H1 (cell line): ENCODE measurements around the gene RAPGEF1.

Experiments
- EZH2 ChIP-seq: fragments of 200-600 bp; sonication (generic); IDR thresholded peaks from 2 replicates; pipeline ENCODE4 v1.7.1; 2012; ENCODE audit warnings: low read depth, mild to moderate bottlenecking, moderate library complexity, low read length, inconsistent platforms; ENCODE audit not compliant: severe bottlenecking
- JUN ChIP-seq: IDR thresholded peaks from 2 replicates; pipeline ENCODE4 v1.6.1; 2011; ENCODE audit warnings: low read depth, mild to moderate bottlenecking, improper control_type of control experiment, low read length
- POLR2AphosphoS5 ChIP-seq: IDR thresholded peaks from 2 replicates; pipeline ENCODE4 v1.6.1; 2011; ENCODE audit warnings: low read depth, low read length
- POU5F1 ChIP-seq: IDR thresholded peaks from 2 replicates; pipeline ENCODE4 v1.6.1; 2011; ENCODE audit warnings: low read depth, mild to moderate bottlenecking, low read length, moderate library complexity
- RBBP5 ChIP-seq: IDR thresholded peaks from 2 replicates; pipeline ENCODE4 v1.7.1; 2012; ENCODE audit warnings: low read depth, mild to moderate bottlenecking, inconsistent platforms, low read length, moderate library complexity, borderline replicate concordance
- TAF1 ChIP-seq: IDR thresholded peaks from 2 replicates; pipeline ENCODE4 v1.6.1; 2011; ENCODE audit warnings: mild to moderate bottlenecking, low read depth, low read length
- TCF12 ChIP-seq: IDR thresholded peaks from 2 replicates; pipeline ENCODE4 v1.6.1; 2011; ENCODE audit warnings: low read depth, mild to moderate bottlenecking, low read length
- USF2 ChIP-seq: IDR thresholded peaks from 2 replicates; pipeline ENCODE4 v1.6.1; 2011; ENCODE audit warnings: low read length, improper control_type of control experiment
- TF ChIP-seq, protein P1 (sequence below): fragments of 300-600 bp; sonication (generic); IDR thresholded peaks from 2 replicates; pipeline ENCODE4 v1.7.1; 2012; ENCODE audit warnings: low read length, moderate library complexity, mild to moderate bottlenecking, inconsistent platforms; ENCODE audit not compliant: insufficient replicate concordance
- TF ChIP-seq, protein P2 (sequence below), 3 experiments: IDR thresholded peaks; 1 replicate in 2 of 3; 2 replicates in 1 of 3; pipeline versions ENCODE4 v1.5.1 to v1.6.1; 2011; ENCODE audit warnings: low read length in 3 of 3, mild to moderate bottlenecking in 3 of 3, inconsistent platforms in 2 of 3, low read depth in 1 of 3, moderate library complexity in 1 of 3; ENCODE audit not compliant: insufficient read depth in 1 of 3; ENCODE audit errors: control extremely low read depth in 1 of 3

- TF ChIP-seq TCF12: no peak
- no peak for TF ChIP-seq POU5F1
- TF ChIP-seq RBBP5: no peak
- no peak for TF ChIP-seq EZH2
- TF ChIP-seq, protein P1, sequence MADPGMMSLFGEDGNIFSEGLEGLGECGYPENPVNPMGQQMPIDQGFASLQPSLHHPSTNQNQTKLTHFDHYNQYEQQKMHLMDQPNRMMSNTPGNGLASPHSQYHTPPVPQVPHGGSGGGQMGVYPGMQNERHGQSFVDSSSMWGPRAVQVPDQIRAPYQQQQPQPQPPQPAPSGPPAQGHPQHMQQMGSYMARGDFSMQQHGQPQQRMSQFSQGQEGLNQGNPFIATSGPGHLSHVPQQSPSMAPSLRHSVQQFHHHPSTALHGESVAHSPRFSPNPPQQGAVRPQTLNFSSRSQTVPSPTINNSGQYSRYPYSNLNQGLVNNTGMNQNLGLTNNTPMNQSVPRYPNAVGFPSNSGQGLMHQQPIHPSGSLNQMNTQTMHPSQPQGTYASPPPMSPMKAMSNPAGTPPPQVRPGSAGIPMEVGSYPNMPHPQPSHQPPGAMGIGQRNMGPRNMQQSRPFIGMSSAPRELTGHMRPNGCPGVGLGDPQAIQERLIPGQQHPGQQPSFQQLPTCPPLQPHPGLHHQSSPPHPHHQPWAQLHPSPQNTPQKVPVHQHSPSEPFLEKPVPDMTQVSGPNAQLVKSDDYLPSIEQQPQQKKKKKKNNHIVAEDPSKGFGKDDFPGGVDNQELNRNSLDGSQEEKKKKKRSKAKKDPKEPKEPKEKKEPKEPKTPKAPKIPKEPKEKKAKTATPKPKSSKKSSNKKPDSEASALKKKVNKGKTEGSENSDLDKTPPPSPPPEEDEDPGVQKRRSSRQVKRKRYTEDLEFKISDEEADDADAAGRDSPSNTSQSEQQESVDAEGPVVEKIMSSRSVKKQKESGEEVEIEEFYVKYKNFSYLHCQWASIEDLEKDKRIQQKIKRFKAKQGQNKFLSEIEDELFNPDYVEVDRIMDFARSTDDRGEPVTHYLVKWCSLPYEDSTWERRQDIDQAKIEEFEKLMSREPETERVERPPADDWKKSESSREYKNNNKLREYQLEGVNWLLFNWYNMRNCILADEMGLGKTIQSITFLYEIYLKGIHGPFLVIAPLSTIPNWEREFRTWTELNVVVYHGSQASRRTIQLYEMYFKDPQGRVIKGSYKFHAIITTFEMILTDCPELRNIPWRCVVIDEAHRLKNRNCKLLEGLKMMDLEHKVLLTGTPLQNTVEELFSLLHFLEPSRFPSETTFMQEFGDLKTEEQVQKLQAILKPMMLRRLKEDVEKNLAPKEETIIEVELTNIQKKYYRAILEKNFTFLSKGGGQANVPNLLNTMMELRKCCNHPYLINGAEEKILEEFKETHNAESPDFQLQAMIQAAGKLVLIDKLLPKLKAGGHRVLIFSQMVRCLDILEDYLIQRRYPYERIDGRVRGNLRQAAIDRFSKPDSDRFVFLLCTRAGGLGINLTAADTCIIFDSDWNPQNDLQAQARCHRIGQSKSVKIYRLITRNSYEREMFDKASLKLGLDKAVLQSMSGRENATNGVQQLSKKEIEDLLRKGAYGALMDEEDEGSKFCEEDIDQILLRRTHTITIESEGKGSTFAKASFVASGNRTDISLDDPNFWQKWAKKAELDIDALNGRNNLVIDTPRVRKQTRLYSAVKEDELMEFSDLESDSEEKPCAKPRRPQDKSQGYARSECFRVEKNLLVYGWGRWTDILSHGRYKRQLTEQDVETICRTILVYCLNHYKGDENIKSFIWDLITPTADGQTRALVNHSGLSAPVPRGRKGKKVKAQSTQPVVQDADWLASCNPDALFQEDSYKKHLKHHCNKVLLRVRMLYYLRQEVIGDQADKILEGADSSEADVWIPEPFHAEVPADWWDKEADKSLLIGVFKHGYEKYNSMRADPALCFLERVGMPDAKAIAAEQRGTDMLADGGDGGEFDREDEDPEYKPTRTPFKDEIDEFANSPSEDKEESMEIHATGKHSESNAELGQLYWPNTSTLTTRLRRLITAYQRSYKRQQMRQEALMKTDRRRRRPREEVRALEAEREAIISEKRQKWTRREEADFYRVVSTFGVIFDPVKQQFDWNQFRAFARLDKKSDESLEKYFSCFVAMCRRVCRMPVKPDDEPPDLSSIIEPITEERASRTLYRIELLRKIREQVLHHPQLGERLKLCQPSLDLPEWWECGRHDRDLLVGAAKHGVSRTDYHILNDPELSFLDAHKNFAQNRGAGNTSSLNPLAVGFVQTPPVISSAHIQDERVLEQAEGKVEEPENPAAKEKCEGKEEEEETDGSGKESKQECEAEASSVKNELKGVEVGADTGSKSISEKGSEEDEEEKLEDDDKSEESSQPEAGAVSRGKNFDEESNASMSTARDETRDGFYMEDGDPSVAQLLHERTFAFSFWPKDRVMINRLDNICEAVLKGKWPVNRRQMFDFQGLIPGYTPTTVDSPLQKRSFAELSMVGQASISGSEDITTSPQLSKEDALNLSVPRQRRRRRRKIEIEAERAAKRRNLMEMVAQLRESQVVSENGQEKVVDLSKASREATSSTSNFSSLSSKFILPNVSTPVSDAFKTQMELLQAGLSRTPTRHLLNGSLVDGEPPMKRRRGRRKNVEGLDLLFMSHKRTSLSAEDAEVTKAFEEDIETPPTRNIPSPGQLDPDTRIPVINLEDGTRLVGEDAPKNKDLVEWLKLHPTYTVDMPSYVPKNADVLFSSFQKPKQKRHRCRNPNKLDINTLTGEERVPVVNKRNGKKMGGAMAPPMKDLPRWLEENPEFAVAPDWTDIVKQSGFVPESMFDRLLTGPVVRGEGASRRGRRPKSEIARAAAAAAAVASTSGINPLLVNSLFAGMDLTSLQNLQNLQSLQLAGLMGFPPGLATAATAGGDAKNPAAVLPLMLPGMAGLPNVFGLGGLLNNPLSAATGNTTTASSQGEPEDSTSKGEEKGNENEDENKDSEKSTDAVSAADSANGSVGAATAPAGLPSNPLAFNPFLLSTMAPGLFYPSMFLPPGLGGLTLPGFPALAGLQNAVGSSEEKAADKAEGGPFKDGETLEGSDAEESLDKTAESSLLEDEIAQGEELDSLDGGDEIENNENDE: no peak
- no peak for TF ChIP-seq TAF1
- no peak for TF ChIP-seq USF2
- TF ChIP-seq POLR2AphosphoS5: no peak
- TF ChIP-seq, protein P2, sequence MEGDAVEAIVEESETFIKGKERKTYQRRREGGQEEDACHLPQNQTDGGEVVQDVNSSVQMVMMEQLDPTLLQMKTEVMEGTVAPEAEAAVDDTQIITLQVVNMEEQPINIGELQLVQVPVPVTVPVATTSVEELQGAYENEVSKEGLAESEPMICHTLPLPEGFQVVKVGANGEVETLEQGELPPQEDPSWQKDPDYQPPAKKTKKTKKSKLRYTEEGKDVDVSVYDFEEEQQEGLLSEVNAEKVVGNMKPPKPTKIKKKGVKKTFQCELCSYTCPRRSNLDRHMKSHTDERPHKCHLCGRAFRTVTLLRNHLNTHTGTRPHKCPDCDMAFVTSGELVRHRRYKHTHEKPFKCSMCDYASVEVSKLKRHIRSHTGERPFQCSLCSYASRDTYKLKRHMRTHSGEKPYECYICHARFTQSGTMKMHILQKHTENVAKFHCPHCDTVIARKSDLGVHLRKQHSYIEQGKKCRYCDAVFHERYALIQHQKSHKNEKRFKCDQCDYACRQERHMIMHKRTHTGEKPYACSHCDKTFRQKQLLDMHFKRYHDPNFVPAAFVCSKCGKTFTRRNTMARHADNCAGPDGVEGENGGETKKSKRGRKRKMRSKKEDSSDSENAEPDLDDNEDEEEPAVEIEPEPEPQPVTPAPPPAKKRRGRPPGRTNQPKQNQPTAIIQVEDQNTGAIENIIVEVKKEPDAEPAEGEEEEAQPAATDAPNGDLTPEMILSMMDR (IDR thresholded peaks at IDR 0.05; ENCODE audit: control extremely low read depth in 1 of 3, insufficient read depth in 1 of 3, low read depth in 1 of 3, low read length in 3 of 3): peak; percentile 19 to 22 (median 21); a peak in 3 of 4 replicates
- no peak for TF ChIP-seq JUN
These were observed 42.8 kb downstream of the RAPGEF1 start for GRCh38 chr9:131697097-131697496.
